Uterus (tissue), 4 donors: Measurements from ENCODE around the gene PPP1R16B. TPM values are rescaled to one million over a fixed set of nuclear protein-coding genes. Genes with fewer than 3 reads are reported as not detected.

ENCODE experiments used
- DNase-seq, 2 donors: peaks; one replicate each; pipeline ENCODE4 v3.0.0-alpha.2; 2019 to 2020
- H3K27ac ChIP-seq, 2 donors: fragments of 200-600 bp; sonication (generic); 1 replicate in 1 of 2; 2 replicates in 1 of 2; pipeline ENCODE4 v1.5.1; 2016 to 2018
- H3K27me3 ChIP-seq, 2 donors: fragments of 200-600 bp; sonication (generic); one replicate each; pipeline ENCODE4 v1.5.1; 2018 to 2019; ENCODE audit warnings: control low read depth in 1 of 2
- H3K36me3 ChIP-seq, 2 donors: fragments of 200-600 bp; sonication (generic); one replicate each; pipeline ENCODE4 v1.5.1; 2019; ENCODE audit warnings: control low read depth in 1 of 2
- H3K4me1 ChIP-seq, 2 donors: fragments of 200-600 bp; sonication (generic); one replicate each; pipeline ENCODE4 v1.5.1; 2018 to 2019; ENCODE audit warnings: control low read depth in 1 of 2
- H3K4me3 ChIP-seq, 2 donors: fragments of 200-600 bp; sonication (generic); 1 replicate in 1 of 2; 2 replicates in 1 of 2; pipeline ENCODE4 v1.5.1; 2018 to 2019; ENCODE audit warnings: mild to moderate bottlenecking in 1 of 2
- H3K9me3 ChIP-seq, 2 donors: fragments of 200-600 bp; sonication (generic); one replicate each; pipeline ENCODE4 v1.5.1; 2019; ENCODE audit warnings: control low read depth in 1 of 2
- POLR2A ChIP-seq, 2 donors: fragments of 450-650 bp; IDR thresholded peaks; one replicate each; pipeline ENCODE4 v1.6.1; 2016; ENCODE audit warnings: antibody characterized with exemption in 2 of 2, mild to moderate bottlenecking in 1 of 2, moderate library complexity in 1 of 2
- intact Hi-C: fragments of 100-400 bp; cut with DNase I; formaldehyde crosslinking; loops from one replicate; pipeline ENCODE4 v1.15.1; 2023; ENCODE audit warnings: low total_unique reads
- small RNA-seq: library from RNA; depleted of rRNA; stranded (forward); fragments of <200 nt; gene quantifications from one replicate; pipeline ENCODE3, GENCODE V24; 2016
- total RNA-seq, 4 donors: library from RNA; depleted of rRNA in 3 of 4; stranded (reverse); fragments of >200 nt in 3 of 4; gene quantifications; one replicate each; pipeline versions ENCODE4 v1.1.0 to v1.2.4, GENCODE V29; 2014 to 2023
- TF ChIP-seq, protein P1 (sequence below), 4 experiments: fragments of 200-600 bp in 2 of 4; fragments of 450-650 bp in 2 of 4; sonication (generic) in 2 of 4; IDR thresholded peaks; one replicate each; pipeline ENCODE4 v1.5.1; 2016 to 2019; ENCODE audit warnings: antibody characterized with exemption in 4 of 4, mild to moderate bottlenecking in 2 of 4, moderate library complexity in 1 of 4
- donor health status: DM: yes; HTN: yes; CAD: no.

Gene PPP1R16B
- total RNA-seq, 4 donors from 2014 or later, result 7.6 to 15.8 (median 12.5) TPM

DNA sequence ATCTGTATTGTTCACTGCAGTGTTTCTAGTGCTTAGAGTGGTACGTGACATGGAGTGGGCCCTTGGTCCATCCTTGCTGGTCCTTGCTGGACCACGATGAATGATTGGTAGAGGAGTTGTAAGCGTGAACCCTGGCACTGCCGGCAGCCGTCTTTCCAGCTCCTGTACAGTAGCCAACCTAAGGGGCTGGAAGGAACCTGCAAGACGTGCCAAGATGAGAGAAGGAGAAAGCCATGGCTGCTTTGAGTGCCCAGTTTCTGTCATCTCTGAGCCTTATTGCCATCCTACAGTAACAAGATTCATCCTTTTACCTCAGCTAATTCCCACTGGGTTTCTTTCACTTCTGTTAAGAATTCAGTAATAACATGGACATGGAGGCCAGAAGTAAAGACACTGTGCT is 162.6 kb downstream of the PPP1R16B start:
- TF ChIP-seq, protein P1, sequence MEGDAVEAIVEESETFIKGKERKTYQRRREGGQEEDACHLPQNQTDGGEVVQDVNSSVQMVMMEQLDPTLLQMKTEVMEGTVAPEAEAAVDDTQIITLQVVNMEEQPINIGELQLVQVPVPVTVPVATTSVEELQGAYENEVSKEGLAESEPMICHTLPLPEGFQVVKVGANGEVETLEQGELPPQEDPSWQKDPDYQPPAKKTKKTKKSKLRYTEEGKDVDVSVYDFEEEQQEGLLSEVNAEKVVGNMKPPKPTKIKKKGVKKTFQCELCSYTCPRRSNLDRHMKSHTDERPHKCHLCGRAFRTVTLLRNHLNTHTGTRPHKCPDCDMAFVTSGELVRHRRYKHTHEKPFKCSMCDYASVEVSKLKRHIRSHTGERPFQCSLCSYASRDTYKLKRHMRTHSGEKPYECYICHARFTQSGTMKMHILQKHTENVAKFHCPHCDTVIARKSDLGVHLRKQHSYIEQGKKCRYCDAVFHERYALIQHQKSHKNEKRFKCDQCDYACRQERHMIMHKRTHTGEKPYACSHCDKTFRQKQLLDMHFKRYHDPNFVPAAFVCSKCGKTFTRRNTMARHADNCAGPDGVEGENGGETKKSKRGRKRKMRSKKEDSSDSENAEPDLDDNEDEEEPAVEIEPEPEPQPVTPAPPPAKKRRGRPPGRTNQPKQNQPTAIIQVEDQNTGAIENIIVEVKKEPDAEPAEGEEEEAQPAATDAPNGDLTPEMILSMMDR (IDR thresholded peaks at IDR 0.05), result no peak
- no peak for TF ChIP-seq POLR2A (IDR thresholded peaks at IDR 0.05)
- DNase-seq, result no peak
- no peaks in the 10 kb centered on the region for H3K9me3 ChIP-seq
- H3K27ac ChIP-seq, result no peak overlapping the region
- H3K4me3 ChIP-seq, result no peak overlapping the region
- no peaks in the 10 kb centered on the region for H3K4me1 ChIP-seq
- intact Hi-C loops, result no loop called here
- H3K36me3 ChIP-seq, result no peaks in the 10 kb centered on the region
- no peaks in the 10 kb centered on the region for H3K27me3 ChIP-seq

DNA sequence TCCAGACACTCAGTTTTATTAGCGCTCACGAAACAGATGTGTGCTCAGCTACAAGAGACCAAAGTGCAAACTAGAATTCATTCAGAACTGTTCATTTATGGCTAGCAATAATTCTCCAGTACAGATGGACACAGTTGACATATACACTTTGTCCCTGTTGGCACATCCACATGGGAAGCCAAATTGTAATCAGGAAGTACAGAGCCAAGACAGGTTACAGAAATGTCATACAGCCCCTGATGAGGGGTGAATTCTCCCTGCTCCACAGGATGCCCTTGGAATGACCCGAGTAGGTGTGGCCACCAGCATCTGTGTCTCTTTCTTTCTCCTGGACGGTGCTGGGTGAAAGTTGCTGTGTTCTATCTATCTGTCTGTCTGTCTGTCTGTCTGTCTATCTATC is 164.2 kb downstream of the PPP1R16B start:
- intact Hi-C loops, result no loop called here
- DNase-seq, result no peak
- Histone ChIP-seq H3K4me3 (no peak overlapping the region), H3K36me3 (no peaks in the 10 kb centered on the region), H3K27me3 (no peaks in the 10 kb centered on the region), H3K9me3 (no peaks in the 10 kb centered on the region), H3K27ac (no peak overlapping the region), H3K4me1 (no peaks in the 10 kb centered on the region)
- TF ChIP-seq, protein P1 (IDR thresholded peaks at IDR 0.05), result no peak
- no peak for TF ChIP-seq POLR2A (IDR thresholded peaks at IDR 0.05)

DNA sequence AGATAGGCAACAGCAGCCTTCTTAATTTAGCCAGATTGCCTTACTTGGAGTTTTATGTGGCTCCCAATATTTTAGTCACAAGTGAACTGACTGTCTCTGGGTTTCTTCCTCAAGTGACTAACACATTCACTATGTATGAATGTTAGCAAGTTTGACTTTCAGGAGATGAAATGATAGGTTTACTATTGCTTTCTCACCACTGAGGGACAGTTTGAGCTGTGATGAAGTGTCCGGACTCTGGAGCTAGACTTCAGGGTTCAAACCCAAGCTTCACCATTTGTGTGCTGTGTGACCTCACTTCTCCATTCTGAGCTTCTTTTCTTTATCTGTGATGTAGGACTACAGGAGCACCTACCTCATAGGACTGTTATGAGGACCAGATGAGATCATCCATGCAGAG is 164.8 kb downstream of the PPP1R16B start:
- Histone ChIP-seq H3K27me3 (no peaks in the 10 kb centered on the region), H3K9me3 (no peaks in the 10 kb centered on the region), H3K36me3 (no peaks in the 10 kb centered on the region), H3K27ac (no peak overlapping the region), H3K4me3 (no peak overlapping the region), H3K4me1 (no peaks in the 10 kb centered on the region)
- DNase-seq, result no peak
- TF ChIP-seq, protein P1 (IDR thresholded peaks at IDR 0.05), result no peak
- TF ChIP-seq POLR2A (IDR thresholded peaks at IDR 0.05), result no peak
- intact Hi-C loops, result no loop called here

Small RNAs within 50 kb of the gene (small RNA-seq; reads per million reads assigned to genes)
- not detected for gene AL023803.1

Other genes starting within 250 kb of the PPP1R16B start
- gene ADIG, start 224.5 kb upstream of the PPP1R16B start, total RNA-seq, result not detected
- gene ARHGAP40, start 203.9 kb upstream of the PPP1R16B start, total RNA-seq, result 1 to 10 TPM in 1 of 4 donors, under 1 TPM in 1, not detected in 2; 0.21 to 1.2 TPM
- not detected for gene SLC32A1, start 81.2 kb upstream of the PPP1R16B start, total RNA-seq
- 10 to 100 TPM in 3 of 4 donors, 1 to 10 TPM in 1; 3.8 to 12.4 (median 11.7) TPM for gene ACTR5, start 57.2 kb upstream of the PPP1R16B start, total RNA-seq
- gene FAM83D, start 120.7 kb downstream of the PPP1R16B start, total RNA-seq, result 10 to 100 TPM in 1 of 4 donors, under 1 TPM in 1, not detected in 2; 0.61 to 15.1 TPM
- gene DHX35, start 156.6 kb downstream of the PPP1R16B start, total RNA-seq, result 10 to 100 TPM; 17.7 to 23.5 (median 21.6) TPM